HG02840 (cell line): ENCODE results near the gene FBXL19.

Experiments
- ATAC-seq: cut with Tn5 transposase; IDR thresholded peaks from one replicate; pipeline ENCODE4 v1.9.1; 2021; ENCODE audit warnings: mild to moderate bottlenecking, moderate library complexity, moderate number of reproducible peaks; ENCODE audit not compliant: unreplicated experiment, low FRiP score

The FBXL19 gene

GRCh38 chr16:30984669-30985400 is 61.5 kb downstream of the FBXL19 start, which contains the start of gene HSD3B7:
Gene HSD3B7 (plus strand): TSS chr16:30985207. CDS start chr16:30985659, 452 bp downstream.
- ATAC-seq, result no peak

GRCh38 chr16:30985401-30986128 is 62.2 kb downstream of the FBXL19 start:
- no peak for ATAC-seq

- no peak for ATAC-seq
Measured at GRCh38 chr16:30986129-30986991, 63.0 kb downstream of the FBXL19 start.

- no peak for ATAC-seq
Measured at GRCh38 chr16:30987581-30988190, 64.3 kb downstream of the FBXL19 start.

- no peak for ATAC-seq
Measured at GRCh38 chr16:30989469-30990047, 66.2 kb downstream of the FBXL19 start.

GRCh38 chr16:30990105-30990504 is 66.7 kb downstream of the FBXL19 start:
- ATAC-seq, result no peak

GRCh38 chr16:30991052-30991451 is 67.7 kb downstream of the FBXL19 start:
- ATAC-seq, result no peak

GRCh38 chr16:30992276-30992780 is 69.0 kb downstream of the FBXL19 start:
- ATAC-seq, result no peak

GRCh38 chr16:30992931-30993816 is 69.8 kb downstream of the FBXL19 start:
- no peak for ATAC-seq

- no peak for ATAC-seq
Measured at GRCh38 chr16:30995927-30996323, 72.6 kb downstream of the FBXL19 start.

GRCh38 chr16:30996324-30996984 is 73.1 kb downstream of the FBXL19 start:
- ATAC-seq, result no peak

GRCh38 chr16:30996985-30997724 is 73.8 kb downstream of the FBXL19 start:
- ATAC-seq, result peak; percentile 57

- ATAC-seq, result no peak
Measured at GRCh38 chr16:30997725-30998711, 74.6 kb downstream of the FBXL19 start.
